GM10847 (cell line): ENCODE measurements around the gene SLC22A31.

Experiments used
- POLR2A ChIP-seq: IDR thresholded peaks from 2 replicates; pipeline ENCODE4 v1.6.1; 2011; ENCODE audit not compliant: insufficient read length; ENCODE audit errors: extremely low read depth

SLC22A31 gene

GRCh38 chr16:89175280-89176146 is 24.8 kb downstream of the SLC22A31 start:
- TF ChIP-seq POLR2A, result no peak

DNA sequence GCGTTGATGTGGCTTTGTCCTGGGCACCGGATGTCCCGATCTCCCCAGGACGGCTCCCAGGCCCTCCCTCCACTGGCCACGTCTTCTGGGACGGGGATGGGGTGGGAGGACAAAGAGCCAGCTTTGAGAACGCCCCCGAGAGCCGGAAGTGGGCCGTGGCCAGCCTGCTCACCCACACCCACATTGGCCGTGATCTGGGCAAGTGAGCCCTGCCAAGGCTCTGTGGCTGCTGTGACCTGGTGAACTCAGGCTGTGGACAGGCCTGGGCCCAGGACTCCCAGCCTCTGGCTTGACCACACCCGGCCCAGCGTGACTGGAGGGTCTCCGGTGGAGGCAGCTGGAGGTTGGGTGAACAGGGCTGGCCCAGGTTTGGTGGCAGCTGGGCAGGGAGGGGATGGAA is 25.5 kb downstream of the SLC22A31 start:
- TF ChIP-seq POLR2A, result no peak

DNA sequence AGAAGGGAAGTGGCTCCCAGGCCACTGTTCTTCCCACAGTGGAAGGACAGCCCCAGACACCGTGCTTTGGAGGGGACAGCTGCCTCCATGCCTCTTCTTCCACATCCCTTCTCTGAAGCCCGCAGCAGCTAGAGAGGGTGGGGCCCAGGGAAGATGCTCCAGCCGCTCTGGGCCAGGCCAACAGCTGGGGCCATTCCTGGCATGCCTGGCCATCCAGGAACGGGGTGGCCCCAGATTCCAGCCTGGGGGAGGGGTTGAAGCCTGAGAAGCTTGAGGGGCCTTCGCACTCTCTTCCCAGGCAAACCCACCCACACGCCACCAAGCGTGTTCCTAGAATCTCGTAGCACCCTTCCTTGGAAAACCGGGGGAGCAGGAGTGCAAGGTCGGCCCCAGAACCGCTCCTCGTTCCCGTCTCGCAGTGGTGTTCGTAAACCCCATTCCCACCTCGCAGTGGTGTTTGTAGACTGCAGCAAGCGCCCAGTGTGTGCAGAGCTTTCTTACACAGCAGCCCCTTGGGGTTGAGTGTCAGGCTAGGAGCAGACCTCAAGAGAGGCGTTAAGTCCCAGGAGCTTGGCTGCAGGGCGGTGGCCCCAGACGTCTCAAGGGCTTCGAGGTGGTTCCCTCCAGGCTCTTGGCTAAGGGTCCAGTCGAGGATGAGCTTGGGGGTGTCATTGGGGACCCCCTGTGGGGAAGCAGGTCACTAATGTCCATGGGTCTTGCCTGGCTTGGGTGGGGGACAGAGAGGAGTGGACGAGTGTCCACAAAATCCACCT is 26.1 kb downstream of the SLC22A31 start:
- no peak for TF ChIP-seq POLR2A

DNA sequence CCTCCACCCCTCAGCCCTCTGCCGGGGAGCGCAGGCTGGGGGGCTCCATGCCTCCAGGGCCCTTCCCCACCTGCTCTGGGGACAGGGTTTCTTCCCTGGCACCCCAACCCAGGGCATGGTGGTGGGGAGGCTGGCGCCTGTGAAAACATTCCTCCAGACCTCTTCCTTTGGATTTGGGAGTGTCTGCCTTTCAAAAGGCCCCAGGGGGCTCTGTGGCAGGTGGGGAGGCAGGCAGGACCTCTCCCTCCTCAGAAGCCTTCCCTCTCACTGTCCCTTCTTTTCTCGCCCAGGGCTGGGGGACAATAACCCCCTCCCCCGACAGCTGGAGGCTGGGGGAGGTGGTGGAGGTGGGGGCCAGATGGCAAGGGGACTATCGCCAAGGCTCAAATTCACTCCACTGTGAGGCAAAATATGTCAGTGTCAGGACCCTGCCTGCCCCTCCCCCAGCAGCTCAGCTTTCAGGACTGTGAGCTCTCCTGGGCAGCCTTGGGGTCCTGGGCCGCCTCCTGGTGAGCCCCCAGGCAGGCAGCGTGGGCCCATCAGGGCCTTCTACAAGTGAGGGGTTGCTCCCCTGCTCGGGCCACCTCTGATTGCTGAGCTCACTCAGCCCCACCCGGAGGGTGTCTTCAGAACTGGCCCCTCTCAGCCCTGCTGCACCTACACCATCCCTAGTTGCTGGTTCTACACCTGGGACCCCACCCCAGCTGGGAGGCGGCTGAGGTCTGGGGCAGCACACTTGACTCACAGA is 27.0 kb downstream of the SLC22A31 start:
- no peak for TF ChIP-seq POLR2A

DNA sequence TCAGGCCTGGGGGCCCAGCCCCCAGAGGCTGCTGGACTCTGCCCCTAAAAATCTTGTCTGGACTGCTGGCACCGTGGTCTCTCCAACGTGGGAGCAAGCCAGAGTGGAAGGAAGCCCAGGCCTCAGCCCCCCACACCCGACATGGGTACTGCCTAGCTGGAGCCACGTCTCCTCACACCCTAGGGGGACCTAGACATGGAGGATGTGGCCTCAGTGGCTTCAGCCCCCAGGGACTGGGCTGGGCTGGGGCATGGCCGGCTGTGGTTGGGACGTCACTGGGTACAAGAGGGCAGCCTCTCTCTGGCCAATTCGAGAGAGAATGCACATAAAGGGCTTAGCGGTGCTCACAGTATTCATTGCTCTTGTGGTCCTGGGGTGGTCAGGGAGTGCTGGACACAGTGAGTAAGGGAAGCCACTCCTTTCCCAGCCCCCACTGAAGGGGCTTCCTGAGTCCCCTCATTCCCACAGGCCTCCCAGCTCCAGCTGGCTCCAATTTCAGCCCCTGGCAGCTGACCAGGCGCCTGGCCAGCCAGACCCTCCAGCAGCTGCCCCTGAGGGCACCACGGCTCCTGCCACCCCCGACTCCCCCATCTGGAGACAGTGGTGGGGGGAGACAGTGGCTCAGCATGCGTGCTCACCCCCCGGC is 27.7 kb downstream of the SLC22A31 start:
- no peak for TF ChIP-seq POLR2A

DNA sequence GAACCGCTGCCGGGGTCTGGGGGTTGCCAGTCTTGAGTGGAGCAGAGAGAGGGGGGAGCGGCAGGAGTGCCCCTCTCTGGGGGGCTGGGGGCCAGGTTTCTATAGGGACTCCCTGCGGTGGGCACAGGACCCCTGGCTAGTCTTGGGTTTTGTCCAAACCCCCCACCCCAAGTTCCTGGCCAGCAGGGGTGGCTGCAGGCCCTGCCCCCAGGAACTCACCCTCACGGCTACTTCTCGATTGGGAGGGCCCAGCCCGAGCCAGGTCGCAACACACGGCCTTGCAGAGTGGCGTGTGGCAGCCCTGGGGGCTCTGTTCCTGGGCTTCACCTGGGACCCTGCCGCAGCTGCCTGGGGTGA is 28.2 kb downstream of the SLC22A31 start:
- no peak for TF ChIP-seq POLR2A

DNA sequence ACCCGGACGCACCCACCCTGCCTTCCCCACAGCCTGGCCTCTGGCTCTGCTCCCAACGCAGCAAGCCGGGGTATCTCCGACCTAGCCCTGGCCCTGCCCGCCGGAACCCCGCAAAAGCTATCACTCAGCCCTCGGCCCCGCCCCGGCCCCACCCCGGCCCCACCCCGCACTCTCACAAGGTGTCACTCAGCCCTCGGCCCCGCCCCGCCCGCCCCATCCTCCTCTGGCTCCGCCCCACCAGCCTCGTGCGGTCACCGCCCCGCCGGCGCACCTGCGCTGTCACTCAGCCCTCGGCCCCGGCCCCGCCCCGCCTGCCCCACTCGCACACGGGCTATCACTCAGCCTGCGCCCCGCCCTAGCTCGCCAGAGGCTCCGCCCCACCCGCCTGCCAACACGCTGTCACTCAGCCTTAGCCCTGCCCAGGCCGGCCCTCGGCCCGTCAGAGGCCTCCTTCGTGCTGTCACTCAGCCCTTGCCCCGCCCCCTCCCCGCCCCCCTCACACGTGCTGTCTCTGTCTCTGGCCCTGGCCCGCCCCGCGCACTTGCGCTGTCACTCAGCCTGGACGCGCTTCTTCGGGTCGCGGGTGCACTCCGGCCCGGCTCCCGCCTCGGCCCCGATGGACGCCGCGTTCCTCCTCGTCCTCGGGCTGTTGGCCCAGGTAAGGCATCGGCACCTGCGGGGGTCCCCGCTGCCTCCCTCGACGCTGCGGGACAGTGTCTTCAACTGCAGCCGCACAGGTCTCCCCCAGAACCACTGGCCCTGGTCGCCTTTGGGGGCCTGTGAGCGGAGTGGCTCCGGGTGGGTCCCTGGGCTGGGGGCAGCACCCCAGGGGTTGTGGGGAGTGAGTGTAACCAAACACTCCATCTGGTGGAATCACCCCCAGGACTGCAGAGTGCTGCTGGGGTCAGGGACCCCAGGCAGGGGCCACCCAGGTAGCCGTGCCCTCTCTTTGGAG is 28.8 kb downstream of the SLC22A31 start, which contains the start of gene CDH15:
CDH15 (plus strand) TSS at position 533 of the 955 bp plus-strand sequence; CDS start at position 617, 84 bp downstream.
- no peak for TF ChIP-seq POLR2A

- no peak for TF ChIP-seq POLR2A
Measured at GRCh38 chr16:89170346-89171215, 29.8 kb downstream of the SLC22A31 start.

- no peak for TF ChIP-seq POLR2A
Measured at GRCh38 chr16:89169778-89170177, 30.6 kb downstream of the SLC22A31 start.

- TF ChIP-seq POLR2A, result no peak
Measured at GRCh38 chr16:89168381-89169189, 31.8 kb downstream of the SLC22A31 start.

GRCh38 chr16:89167425-89167941 is 32.9 kb downstream of the SLC22A31 start:
- no peak for TF ChIP-seq POLR2A
